Aorta (tissue), 5 donors: ENCODE results near the gene TMEM161B. TPM values are rescaled to one million over a fixed set of nuclear protein-coding genes. Genes with fewer than 3 reads are reported as not detected.
"Not testable (repeated sequence)": the region's sequence is repeated elsewhere in the genome, so short reads cannot be mapped to it uniquely, and the experiment has no call there.

ENCODE experiments used
- ATAC-seq: fragments of 200-7000 bp; cut with Tn5 transposase; one replicate; pipeline ENCODE4 v1.9.1; 2022; ENCODE audit warnings: moderate library complexity; ENCODE audit not compliant: low FRiP score
- DNase-seq, 2 donors: peaks; one replicate each; pipeline ENCODE4 v3.0.0-alpha.2; 2020
- H3K27ac ChIP-seq, 2 donors: one replicate each; pipeline ENCODE4 v1.5.1; 2013; ENCODE audit warnings: low read length in 2 of 2, mild to moderate bottlenecking in 2 of 2, moderate library complexity in 2 of 2, control low read depth in 1 of 2, inconsistent platforms in 1 of 2, low read depth in 1 of 2
- H3K27me3 ChIP-seq, 2 donors: one replicate each; pipeline ENCODE4 v1.6.1; 2013; ENCODE audit warnings: control low read depth in 1 of 2, low read length in 1 of 2, mild to moderate bottlenecking in 1 of 2, moderate library complexity in 1 of 2; ENCODE audit not compliant: insufficient read depth in 2 of 2, control insufficient read depth in 1 of 2
- H3K36me3 ChIP-seq, 2 donors: one replicate each; pipeline ENCODE4 v1.6.1; 2013; ENCODE audit warnings: control low read depth in 1 of 2, low read length in 1 of 2, mild to moderate bottlenecking in 1 of 2; ENCODE audit not compliant: insufficient read depth in 2 of 2, control insufficient read depth in 1 of 2
- H3K4me1 ChIP-seq, 2 donors: one replicate each; pipeline ENCODE4 v1.6.1; 2013; ENCODE audit warnings: low read length in 2 of 2, control low read depth in 1 of 2, mild to moderate bottlenecking in 1 of 2, moderate library complexity in 1 of 2; ENCODE audit not compliant: insufficient read depth in 2 of 2, control insufficient read depth in 1 of 2
- H3K4me3 ChIP-seq, 2 donors: one replicate each; pipeline ENCODE4 v1.5.1; 2013; ENCODE audit warnings: low read length in 2 of 2, control low read depth in 1 of 2, mild to moderate bottlenecking in 1 of 2
- H3K9me3 ChIP-seq: one replicate; pipeline ENCODE4 v1.6.1; 2013; ENCODE audit warnings: mild to moderate bottlenecking, low read length; ENCODE audit not compliant: control insufficient read depth
- WGBS, 2 donors: extraction: QIAGEN DNeasy Blood & Tissue Kit; methylation state at CpG; one replicate each; pipeline ENCODE4 v1.1.7; 2013; 5-methylcytosine and 5-hydroxymethylcytosine counted together
- intact Hi-C, 2 donors: fragments of 100-400 bp; cut with DNase I; formaldehyde crosslinking; loops; one replicate each; pipeline versions ENCODE4 v1.14.2 to v1.15.0; 2022
- polyA plus RNA-seq, 2 donors: library from polyadenylated mRNA; stranded (reverse); fragments of 200-250 nt; gene quantifications; one replicate each; pipeline ENCODE4 v1.2.3, GENCODE V29; 2013
- total RNA-seq, 2 donors: library from RNA; stranded (reverse); fragmentation: NEBNext Ultra II Directional; extraction: Animal tissue kit (Norgen Biotek cat#: 25700); gene quantifications; one replicate each; pipeline ENCODE4 v1.2.1, GENCODE V29; 2021
- donor health status: healthy with polysubstance abuse.
- donor health status: Bipolar disorder and iron deficiency.
- donor health status: DM: no; HTN: no; CAD: no.
- donor health status: DM: no; HTN: no; CAD: no.
- donor health status: DM: yes; HTN: yes; CAD: no.

Gene TMEM161B
- total and polyA plus RNA-seq, 4 donors = 5.3 to 18.8 (median 12.8) TPM

DNA sequence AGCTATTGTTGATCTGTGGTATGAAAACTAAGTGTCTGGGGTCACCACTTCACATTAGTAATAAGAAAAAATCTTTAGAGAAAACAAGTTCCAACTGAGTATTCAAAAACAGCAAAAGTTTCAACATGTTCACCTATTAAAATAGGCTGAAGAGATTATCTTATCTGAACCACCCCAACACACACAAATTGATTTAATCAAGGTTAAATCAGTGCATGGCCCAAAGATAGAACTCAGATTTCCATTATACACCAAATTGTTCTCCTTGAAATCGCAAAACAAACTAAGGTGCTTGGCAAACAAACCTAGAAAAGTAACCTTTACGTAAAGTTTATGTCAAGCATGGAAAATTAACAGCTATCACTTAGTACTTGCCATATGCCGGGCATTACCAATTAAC lies 61.1 kb downstream of the TMEM161B start:
- no peaks in the 10 kb centered on the region for H3K4me1 ChIP-seq
- H3K36me3 ChIP-seq = peaks cover 0 to 2% of the 10 kb centered on the region in 2 donors
- ATAC-seq (no peak), DNase-seq (no peak)
- H3K27ac ChIP-seq = no peak overlapping the region
- no peaks in the 10 kb centered on the region for H3K9me3 ChIP-seq
- no peaks in the 10 kb centered on the region for H3K27me3 ChIP-seq
- no peak overlapping the region for H3K4me3 ChIP-seq
- WGBS, 2 donors = 96% methylated on average over 3 of the region's 3 CpGs
- intact Hi-C loops = no loop called here

- no peaks in the 10 kb centered on the region for H3K9me3 ChIP-seq
- H3K4me1 ChIP-seq = no peaks in the 10 kb centered on the region
- H3K36me3 ChIP-seq = peaks cover 0 to 2% of the 10 kb centered on the region in 2 donors
- no peak for DNase-seq
- 73 to 78% methylated on average over 5 of the region's 5 CpGs for WGBS, 2 donors
- no peaks in the 10 kb centered on the region for H3K27me3 ChIP-seq
- intact Hi-C loops = no loop called here
- H3K4me3 ChIP-seq = no peak overlapping the region
- ATAC-seq = no peak
- H3K27ac ChIP-seq = no peak overlapping the region
These were observed 64.5 kb downstream of the TMEM161B start for GRCh38 chr5:88203981-88204750.

- intact Hi-C loops = no loop called here
- Histone ChIP-seq H3K9me3 (no peaks in the 10 kb centered on the region), H3K4me3 (no peak overlapping the region), H3K36me3 (no peaks in the 10 kb centered on the region), H3K27me3 (no peaks in the 10 kb centered on the region), H3K27ac (no peak overlapping the region), H3K4me1 (no peaks in the 10 kb centered on the region)
- ATAC-seq (no peak), DNase-seq (no peak)
These were observed 73.0 kb downstream of the TMEM161B start for GRCh38 chr5:88195636-88196035.

GRCh38 chr5:88193896-88194295 lies 74.7 kb downstream of the TMEM161B start:
- peaks cover 0 to 2% of the 10 kb centered on the region in 2 donors for H3K36me3 ChIP-seq
- no peaks in the 10 kb centered on the region for H3K27me3 ChIP-seq
- ATAC-seq (no peak), DNase-seq (no peak)
- H3K27ac ChIP-seq = no peak overlapping the region
- peaks cover 8% of the 10 kb centered on the region for H3K9me3 ChIP-seq
- intact Hi-C loops = no loop called here
- no peak overlapping the region for H3K4me3 ChIP-seq
- H3K4me1 ChIP-seq = no peaks in the 10 kb centered on the region
- WGBS, 2 donors = 97 to 98% methylated on average over 3 of the region's 3 CpGs

- H3K9me3 ChIP-seq = peaks cover 12% of the 10 kb centered on the region
- no peaks in the 10 kb centered on the region for H3K4me1 ChIP-seq
- intact Hi-C loops = no loop called here
- peaks cover 0 to 2% of the 10 kb centered on the region in 2 donors for H3K36me3 ChIP-seq
- no peaks in the 10 kb centered on the region for H3K27me3 ChIP-seq
- 93 to 94% methylated on average over 9 of the region's 9 CpGs for WGBS, 2 donors
- no peak overlapping the region for H3K27ac ChIP-seq
- DNase-seq (no peak), ATAC-seq (no peak)
- no peak overlapping the region for H3K4me3 ChIP-seq
These were observed 78.4 kb downstream of the TMEM161B start for GRCh38 chr5:88190106-88190834.

DNA sequence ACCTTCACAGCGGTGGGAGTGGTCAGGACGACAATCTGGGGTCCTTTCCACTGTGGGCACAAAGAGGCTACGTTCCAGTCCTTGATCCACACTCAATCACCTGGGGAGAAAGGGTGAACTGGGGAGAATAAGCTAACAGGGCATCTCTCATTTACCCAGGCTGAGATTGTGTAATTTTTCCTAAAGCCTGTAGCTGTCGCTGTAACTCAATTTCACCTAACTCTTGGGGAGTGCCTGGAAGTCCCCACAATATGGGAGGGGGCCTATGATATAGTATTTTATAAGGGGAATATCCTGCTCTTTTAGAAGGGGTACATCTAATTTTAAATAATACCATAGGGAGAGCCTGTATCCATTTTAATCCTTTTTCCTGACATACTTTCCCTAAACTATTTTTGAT lies 79.2 kb downstream of the TMEM161B start:
- WGBS, 2 donors = 94 to 98% methylated on average over 4 of the region's 4 CpGs
- H3K27me3 ChIP-seq, H3K27ac ChIP-seq, DNase-seq, H3K4me3 ChIP-seq, ATAC-seq, H3K4me1 ChIP-seq, intact Hi-C loops, H3K36me3 ChIP-seq: not testable (repeated sequence)
- peaks cover 12% of the 10 kb centered on the region for H3K9me3 ChIP-seq

GRCh38 chr5:88188458-88189132 lies 80.0 kb downstream of the TMEM161B start:
- 97% methylated on average over 9 of the region's 9 CpGs for WGBS, 2 donors
- H3K4me3 ChIP-seq = no peak overlapping the region
- no peak for ATAC-seq

GRCh38 chr5:88183255-88183654 lies 85.4 kb downstream of the TMEM161B start:
- intact Hi-C loops = no loop called here
- Histone ChIP-seq H3K27me3 (no peaks in the 10 kb centered on the region), H3K27ac (no peak overlapping the region), H3K4me1 (no peaks in the 10 kb centered on the region), H3K36me3 (no peaks in the 10 kb centered on the region), H3K9me3 (no peaks in the 10 kb centered on the region), H3K4me3 (no peak overlapping the region)
- DNase-seq (no peak), ATAC-seq (no peak)

More at GRCh38 chr5:88188458-88189132, 80.0 kb downstream of the TMEM161B start:
- H3K4me1 ChIP-seq = no peaks in the 10 kb centered on the region
- H3K9me3 ChIP-seq = peaks cover 12% of the 10 kb centered on the region
- H3K27ac ChIP-seq = no peak overlapping the region
- DNase-seq = no peak
- H3K27me3 ChIP-seq = no peaks in the 10 kb centered on the region
- H3K36me3 ChIP-seq = peaks cover 0 to 2% of the 10 kb centered on the region in 2 donors
- intact Hi-C loops = no loop called here
